Neural progenitor cell (in vitro differentiated cells): ENCODE results near the gene MUSTN1. TPM values are rescaled to one million over a fixed set of nuclear protein-coding genes. Genes with fewer than 3 reads are reported as not detected.
A peak's percentile ranks its signal among the peaks of the same experiment; 100 is the strongest.

Experiments used
- DNase-seq: peaks from one replicate; pipeline ENCODE4 v3.0.0-alpha.2; 2016; ENCODE audit warnings: low spot score
- H2AFZ ChIP-seq: fragments of 200-600 bp; sonication (generic); replicated peaks from 2 replicates; pipeline ENCODE4 v1.6.1; 2016; ENCODE audit warnings: antibody characterized with exemption
- H3F3A ChIP-seq: fragments of 200-600 bp; sonication (generic); 2 replicates; pipeline ENCODE4 v1.6.1; 2016; ENCODE audit warnings: antibody characterized with exemption, low read depth
- H3K27ac ChIP-seq: fragments of 200-600 bp; sonication (generic); 2 replicates; pipeline ENCODE4 v1.5.1; 2016; ENCODE audit warnings: mild to moderate bottlenecking
- H3K27me3 ChIP-seq: fragments of 200-600 bp; sonication (generic); 2 replicates; pipeline ENCODE4 v1.6.1; 2016; ENCODE audit warnings: mild to moderate bottlenecking, moderate library complexity
- H3K36me3 ChIP-seq: fragments of 200-600 bp; sonication (generic); 2 replicates; pipeline ENCODE4 v1.5.1; 2016
- H3K4me1 ChIP-seq: fragments of 200-600 bp; sonication (generic); 2 replicates; pipeline ENCODE4 v1.6.1; 2016; ENCODE audit warnings: mixed run types
- H3K4me2 ChIP-seq: fragments of 200-600 bp; sonication (generic); 2 replicates; pipeline ENCODE4 v1.6.1; 2016
- H3K4me3 ChIP-seq: fragments of 200-600 bp; sonication (generic); 2 replicates; pipeline ENCODE4 v1.5.1; 2016
- H3K79me2 ChIP-seq: fragments of 200-600 bp; sonication (generic); 2 replicates; pipeline ENCODE4 v1.6.1; 2016; ENCODE audit warnings: low read depth
- H3K9ac ChIP-seq: fragments of 200-600 bp; sonication (generic); 2 replicates; pipeline ENCODE4 v1.6.1; 2016
- H3K9me3 ChIP-seq: fragments of 200-600 bp; sonication (generic); 2 replicates; pipeline ENCODE4 v1.5.1; 2016; ENCODE audit warnings: low read depth
- H4K20me1 ChIP-seq: fragments of 200-600 bp; sonication (generic); 2 replicates; pipeline ENCODE4 v1.6.1; 2016; ENCODE audit warnings: low read depth
- H3K27ac Mint-ChIP-seq: 3 replicates; pipeline ENCODE4 v1.8.0; 2021; ENCODE audit warnings: mixed read lengths
- H3K27me3 Mint-ChIP-seq: 2 replicates; pipeline ENCODE4 v1.8.0; 2022; ENCODE audit warnings: low read depth, mild to moderate bottlenecking, inconsistent platforms, moderate library complexity, mixed read lengths; ENCODE audit not compliant: insufficient read depth
- H3K36me3 Mint-ChIP-seq: 3 replicates; pipeline ENCODE4 v1.8.0; 2021; ENCODE audit warnings: mixed read lengths
- H3K4me1 Mint-ChIP-seq: 3 replicates; pipeline ENCODE4 v1.8.0; 2021; ENCODE audit warnings: mixed read lengths
- H3K4me3 Mint-ChIP-seq: 3 replicates; pipeline ENCODE4 v1.8.0; 2021; ENCODE audit warnings: mild to moderate bottlenecking, moderate library complexity, mixed read lengths
- H3K9me3 Mint-ChIP-seq: 3 replicates; pipeline ENCODE4 v1.8.0; 2020; ENCODE audit warnings: mixed read lengths
- CTCF ChIP-seq: fragments of 200-600 bp; sonication (generic); IDR thresholded peaks from 2 replicates; pipeline ENCODE4 v1.5.1; 2017; ENCODE audit warnings: antibody characterized with exemption, mild to moderate bottlenecking
- EZH2 ChIP-seq: fragments of 200-600 bp; sonication (generic); IDR thresholded peaks from 2 replicates; pipeline ENCODE4 v1.6.1; 2017; ENCODE audit warnings: antibody characterized with exemption, mild to moderate bottlenecking, moderate library complexity
- EZH2phosphoT487 ChIP-seq: fragments of 200-600 bp; sonication (generic); IDR thresholded peaks from 2 replicates; pipeline ENCODE4 v1.6.1; 2017; ENCODE audit warnings: antibody characterized with exemption
- total RNA-seq: library from RNA; depleted of rRNA; stranded (reverse); fragments of >200 nt; gene quantifications from 2 replicates; pipeline ENCODE4 v1.2.3, GENCODE V29; 2015; ENCODE audit warnings: low replicate concordance

Gene MUSTN1
- total RNA-seq, 1 donor from 2014 or later, result 2.0 TPM

GRCh38 chr3:52841211-52841980 lies 6.6 kb upstream of the MUSTN1 start:
- no peak overlapping the region for H3K27ac ChIP-seq
- no peaks in the 10 kb centered on the region for H4K20me1 ChIP-seq
- Mint-ChIP-seq H3K4me3 (no peak overlapping the region), H3K36me3 (peaks cover 9% of the 10 kb centered on the region), H3K27me3 (peaks cover 9% of the 10 kb centered on the region), H3K27ac (peak overlapping the region; percentile 57), H3K9me3 (no peaks in the 10 kb centered on the region), H3K4me1 (peaks cover 33% of the 10 kb centered on the region)
- no peak for TF ChIP-seq EZH2
- no peak for TF ChIP-seq CTCF
- no peak for TF ChIP-seq EZH2phosphoT487
- H3K4me2 ChIP-seq, result no peak overlapping the region
- no peak overlapping the region for H2AFZ ChIP-seq
- H3K36me3 ChIP-seq, result no peaks in the 10 kb centered on the region
- no peaks in the 10 kb centered on the region for H3F3A ChIP-seq
- H3K9me3 ChIP-seq, result no peaks in the 10 kb centered on the region
- H3K9ac ChIP-seq, result no peak overlapping the region
- peaks cover 13% of the 10 kb centered on the region for H3K4me1 ChIP-seq
- no peaks in the 10 kb centered on the region for H3K27me3 ChIP-seq
- H3K79me2 ChIP-seq, result no peaks in the 10 kb centered on the region
- no peak for DNase-seq
- no peak overlapping the region for H3K4me3 ChIP-seq

GRCh38 chr3:52839892-52840545 lies 5.2 kb upstream of the MUSTN1 start:
- Mint-ChIP-seq H3K4me3 (no peak overlapping the region), H3K9me3 (no peaks in the 10 kb centered on the region)

GRCh38 chr3:52839268-52839575 lies 4.4 kb upstream of the MUSTN1 start:
- TF ChIP-seq EZH2 (no peak), EZH2phosphoT487 (no peak), CTCF (no peak)

More at GRCh38 chr3:52839892-52840545, 5.2 kb upstream of the MUSTN1 start:
- peaks cover 5% of the 10 kb centered on the region for H3F3A ChIP-seq
- no peaks in the 10 kb centered on the region for H3K9me3 ChIP-seq
- H3K27me3 Mint-ChIP-seq, result peaks cover 9% of the 10 kb centered on the region
- peaks cover 22% of the 10 kb centered on the region for H3K4me1 ChIP-seq
- no peaks in the 10 kb centered on the region for H3K27me3 ChIP-seq
- no peak overlapping the region for H3K4me2 ChIP-seq
- no peak for DNase-seq
- H3K79me2 ChIP-seq, result no peaks in the 10 kb centered on the region
- no peaks in the 10 kb centered on the region for H4K20me1 ChIP-seq
- TF ChIP-seq EZH2, result no peak
- TF ChIP-seq CTCF, result no peak
- no peak for TF ChIP-seq EZH2phosphoT487
- H3K4me1 Mint-ChIP-seq, result peaks cover 39% of the 10 kb centered on the region
- H3K27ac ChIP-seq, result no peak overlapping the region
- no peak overlapping the region for H3K4me3 ChIP-seq
- peak overlapping the region; percentile 52 for H3K27ac Mint-ChIP-seq
- no peak overlapping the region for H3K9ac ChIP-seq
- H3K36me3 Mint-ChIP-seq, result peaks cover 9% of the 10 kb centered on the region
- no peaks in the 10 kb centered on the region for H3K36me3 ChIP-seq
- no peak overlapping the region for H2AFZ ChIP-seq

More at GRCh38 chr3:52839268-52839575, 4.4 kb upstream of the MUSTN1 start:
- Histone ChIP-seq H3K27ac (no peak overlapping the region), H3K4me3 (no peak overlapping the region), H3K36me3 (no peaks in the 10 kb centered on the region), H3F3A (peaks cover 10% of the 10 kb centered on the region), H2AFZ (no peak overlapping the region), H3K4me1 (peaks cover 30% of the 10 kb centered on the region), H3K4me2 (peak overlapping the region; percentile 45), H4K20me1 (no peaks in the 10 kb centered on the region), H3K79me2 (no peaks in the 10 kb centered on the region), H3K27me3 (no peaks in the 10 kb centered on the region), H3K9ac (no peak overlapping the region), H3K9me3 (no peaks in the 10 kb centered on the region)
- Mint-ChIP-seq H3K4me1 (peaks cover 47% of the 10 kb centered on the region), H3K9me3 (no peaks in the 10 kb centered on the region), H3K27me3 (peaks cover 9% of the 10 kb centered on the region), H3K36me3 (peaks cover 9% of the 10 kb centered on the region), H3K4me3 (no peak overlapping the region), H3K27ac (peak overlapping the region; percentile 62)
- peak; percentile 27 for DNase-seq
